ENCODE measurements around the gene PARP15. TPM values are rescaled to one million over a fixed set of nuclear protein-coding genes. Genes with fewer than 3 reads are reported as not detected.

The PARP15 gene
- total RNA-seq, 1 experiment from 2014 or later = 0.15 TPM

DNA sequence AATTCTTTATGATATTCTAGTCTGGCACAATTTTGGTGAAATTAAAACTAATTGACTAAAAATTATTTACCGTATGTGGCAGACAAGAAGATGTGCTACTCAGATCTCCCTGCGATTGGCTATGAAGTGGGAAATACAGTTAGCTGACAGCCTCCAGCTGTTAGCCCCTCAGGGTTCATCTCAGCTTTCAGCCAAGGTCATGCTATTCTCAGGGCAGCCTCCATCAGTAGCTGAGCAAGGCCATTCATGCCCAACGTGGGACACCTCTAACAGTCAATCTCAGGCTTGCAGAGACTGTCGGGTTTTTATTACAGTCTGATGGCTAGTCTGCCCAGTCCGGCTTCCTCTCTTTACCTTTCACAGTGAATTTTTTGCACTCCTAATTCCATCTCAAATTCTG, 20.1 kb upstream of the PARP15 start (continued):
- TF ChIP-seq PREB (CRISPR knock-in tag; IDR thresholded peaks at IDR 0.05; ENCODE audit: borderline replicate concordance) (no peak), CDX4 (CRISPR knock-in tag; IDR thresholded peaks at IDR 0.05; ENCODE audit: borderline replicate concordance) (no peak), FOXP1 (CRISPR knock-in tag; IDR thresholded peaks at IDR 0.05; ENCODE audit: borderline replicate concordance) (no peak), GABPB1 (CRISPR knock-in tag; IDR thresholded peaks at IDR 0.05) (no peak), PRRX2 (CRISPR knock-in tag; IDR thresholded peaks at IDR 0.05) (no peak), ZNF281 (CRISPR knock-in tag; IDR thresholded peaks at IDR 0.05) (no peak), IRF1 (CRISPR knock-in tag; IDR thresholded peaks at IDR 0.05) (no peak), FOXK1 (CRISPR knock-in tag; IDR thresholded peaks at IDR 0.05) (no peak), ZNF671 (CRISPR knock-in tag; IDR thresholded peaks at IDR 0.05) (no peak)
- TF ChIP-seq, protein P1, sequence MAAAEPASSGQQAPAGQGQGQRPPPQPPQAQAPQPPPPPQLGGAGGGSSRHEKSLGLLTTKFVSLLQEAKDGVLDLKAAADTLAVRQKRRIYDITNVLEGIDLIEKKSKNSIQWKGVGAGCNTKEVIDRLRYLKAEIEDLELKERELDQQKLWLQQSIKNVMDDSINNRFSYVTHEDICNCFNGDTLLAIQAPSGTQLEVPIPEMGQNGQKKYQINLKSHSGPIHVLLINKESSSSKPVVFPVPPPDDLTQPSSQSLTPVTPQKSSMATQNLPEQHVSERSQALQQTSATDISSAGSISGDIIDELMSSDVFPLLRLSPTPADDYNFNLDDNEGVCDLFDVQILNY (CRISPR knock-in tag; IDR thresholded peaks at IDR 0.05) = no peak
- TF ChIP-seq, protein P2, sequence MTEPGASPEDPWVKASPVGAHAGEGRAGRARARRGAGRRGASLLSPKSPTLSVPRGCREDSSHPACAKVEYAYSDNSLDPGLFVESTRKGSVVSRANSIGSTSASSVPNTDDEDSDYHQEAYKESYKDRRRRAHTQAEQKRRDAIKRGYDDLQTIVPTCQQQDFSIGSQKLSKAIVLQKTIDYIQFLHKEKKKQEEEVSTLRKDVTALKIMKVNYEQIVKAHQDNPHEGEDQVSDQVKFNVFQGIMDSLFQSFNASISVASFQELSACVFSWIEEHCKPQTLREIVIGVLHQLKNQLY (CRISPR knock-in tag; IDR thresholded peaks at IDR 0.05) = no peak

DNA sequence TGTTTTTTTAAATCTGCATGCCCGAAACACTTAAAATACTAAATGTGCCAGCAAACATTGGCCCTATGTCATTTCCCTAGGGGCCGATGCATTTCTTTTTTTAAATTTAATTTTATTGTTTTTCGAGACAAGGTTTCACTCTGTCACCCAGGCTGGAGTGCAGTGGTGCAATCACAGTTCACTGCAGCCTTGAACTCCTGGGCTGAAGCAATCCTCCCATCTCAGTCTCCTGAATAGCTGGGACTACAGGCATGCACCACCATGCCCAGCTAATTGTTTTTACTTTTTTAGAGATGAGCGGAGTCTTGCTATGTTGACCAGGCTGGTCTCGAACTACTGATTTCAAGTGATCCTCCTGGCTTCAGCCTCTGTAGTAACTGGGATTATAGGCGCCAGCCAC, 18.8 kb upstream of the PARP15 start:
- ChIA-PET POLR2A (no interaction called here), CTCF (interaction anchor here (1.8 to 2.4 kb wide), 3 partner anchors 102 to 165 kb away, joined by 4 to 17 read pairs (median 10); partner anchors contain the start of gene PARP14)
- H3K27ac Mint-ChIP-seq = no peak overlapping the region
- TF ChIP-seq ZNF671 (CRISPR knock-in tag; IDR thresholded peaks at IDR 0.05) (no peak), TEAD4 (CRISPR knock-in tag; IDR thresholded peaks at IDR 0.05) (no peak), ATF1 (CRISPR knock-in tag; IDR thresholded peaks at IDR 0.05) (no peak), MXD4 (CRISPR knock-in tag; IDR thresholded peaks at IDR 0.05; ENCODE audit: borderline replicate concordance) (no peak), ZNF317 (CRISPR knock-in tag; IDR thresholded peaks at IDR 0.05; ENCODE audit: borderline replicate concordance, low read depth) (no peak)
- TF ChIP-seq, protein P3, sequence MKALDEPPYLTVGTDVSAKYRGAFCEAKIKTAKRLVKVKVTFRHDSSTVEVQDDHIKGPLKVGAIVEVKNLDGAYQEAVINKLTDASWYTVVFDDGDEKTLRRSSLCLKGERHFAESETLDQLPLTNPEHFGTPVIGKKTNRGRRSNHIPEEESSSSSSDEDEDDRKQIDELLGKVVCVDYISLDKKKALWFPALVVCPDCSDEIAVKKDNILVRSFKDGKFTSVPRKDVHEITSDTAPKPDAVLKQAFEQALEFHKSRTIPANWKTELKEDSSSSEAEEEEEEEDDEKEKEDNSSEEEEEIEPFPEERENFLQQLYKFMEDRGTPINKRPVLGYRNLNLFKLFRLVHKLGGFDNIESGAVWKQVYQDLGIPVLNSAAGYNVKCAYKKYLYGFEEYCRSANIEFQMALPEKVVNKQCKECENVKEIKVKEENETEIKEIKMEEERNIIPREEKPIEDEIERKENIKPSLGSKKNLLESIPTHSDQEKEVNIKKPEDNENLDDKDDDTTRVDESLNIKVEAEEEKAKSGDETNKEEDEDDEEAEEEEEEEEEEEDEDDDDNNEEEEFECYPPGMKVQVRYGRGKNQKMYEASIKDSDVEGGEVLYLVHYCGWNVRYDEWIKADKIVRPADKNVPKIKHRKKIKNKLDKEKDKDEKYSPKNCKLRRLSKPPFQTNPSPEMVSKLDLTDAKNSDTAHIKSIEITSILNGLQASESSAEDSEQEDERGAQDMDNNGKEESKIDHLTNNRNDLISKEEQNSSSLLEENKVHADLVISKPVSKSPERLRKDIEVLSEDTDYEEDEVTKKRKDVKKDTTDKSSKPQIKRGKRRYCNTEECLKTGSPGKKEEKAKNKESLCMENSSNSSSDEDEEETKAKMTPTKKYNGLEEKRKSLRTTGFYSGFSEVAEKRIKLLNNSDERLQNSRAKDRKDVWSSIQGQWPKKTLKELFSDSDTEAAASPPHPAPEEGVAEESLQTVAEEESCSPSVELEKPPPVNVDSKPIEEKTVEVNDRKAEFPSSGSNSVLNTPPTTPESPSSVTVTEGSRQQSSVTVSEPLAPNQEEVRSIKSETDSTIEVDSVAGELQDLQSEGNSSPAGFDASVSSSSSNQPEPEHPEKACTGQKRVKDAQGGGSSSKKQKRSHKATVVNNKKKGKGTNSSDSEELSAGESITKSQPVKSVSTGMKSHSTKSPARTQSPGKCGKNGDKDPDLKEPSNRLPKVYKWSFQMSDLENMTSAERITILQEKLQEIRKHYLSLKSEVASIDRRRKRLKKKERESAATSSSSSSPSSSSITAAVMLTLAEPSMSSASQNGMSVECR (CRISPR knock-in tag; IDR thresholded peaks at IDR 0.05; ENCODE audit: borderline replicate concordance) = no peak
- TF ChIP-seq, protein P4, sequence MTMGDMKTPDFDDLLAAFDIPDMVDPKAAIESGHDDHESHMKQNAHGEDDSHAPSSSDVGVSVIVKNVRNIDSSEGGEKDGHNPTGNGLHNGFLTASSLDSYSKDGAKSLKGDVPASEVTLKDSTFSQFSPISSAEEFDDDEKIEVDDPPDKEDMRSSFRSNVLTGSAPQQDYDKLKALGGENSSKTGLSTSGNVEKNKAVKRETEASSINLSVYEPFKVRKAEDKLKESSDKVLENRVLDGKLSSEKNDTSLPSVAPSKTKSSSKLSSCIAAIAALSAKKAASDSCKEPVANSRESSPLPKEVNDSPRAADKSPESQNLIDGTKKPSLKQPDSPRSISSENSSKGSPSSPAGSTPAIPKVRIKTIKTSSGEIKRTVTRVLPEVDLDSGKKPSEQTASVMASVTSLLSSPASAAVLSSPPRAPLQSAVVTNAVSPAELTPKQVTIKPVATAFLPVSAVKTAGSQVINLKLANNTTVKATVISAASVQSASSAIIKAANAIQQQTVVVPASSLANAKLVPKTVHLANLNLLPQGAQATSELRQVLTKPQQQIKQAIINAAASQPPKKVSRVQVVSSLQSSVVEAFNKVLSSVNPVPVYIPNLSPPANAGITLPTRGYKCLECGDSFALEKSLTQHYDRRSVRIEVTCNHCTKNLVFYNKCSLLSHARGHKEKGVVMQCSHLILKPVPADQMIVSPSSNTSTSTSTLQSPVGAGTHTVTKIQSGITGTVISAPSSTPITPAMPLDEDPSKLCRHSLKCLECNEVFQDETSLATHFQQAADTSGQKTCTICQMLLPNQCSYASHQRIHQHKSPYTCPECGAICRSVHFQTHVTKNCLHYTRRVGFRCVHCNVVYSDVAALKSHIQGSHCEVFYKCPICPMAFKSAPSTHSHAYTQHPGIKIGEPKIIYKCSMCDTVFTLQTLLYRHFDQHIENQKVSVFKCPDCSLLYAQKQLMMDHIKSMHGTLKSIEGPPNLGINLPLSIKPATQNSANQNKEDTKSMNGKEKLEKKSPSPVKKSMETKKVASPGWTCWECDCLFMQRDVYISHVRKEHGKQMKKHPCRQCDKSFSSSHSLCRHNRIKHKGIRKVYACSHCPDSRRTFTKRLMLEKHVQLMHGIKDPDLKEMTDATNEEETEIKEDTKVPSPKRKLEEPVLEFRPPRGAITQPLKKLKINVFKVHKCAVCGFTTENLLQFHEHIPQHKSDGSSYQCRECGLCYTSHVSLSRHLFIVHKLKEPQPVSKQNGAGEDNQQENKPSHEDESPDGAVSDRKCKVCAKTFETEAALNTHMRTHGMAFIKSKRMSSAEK (CRISPR knock-in tag; IDR thresholded peaks at IDR 0.05; ENCODE audit: borderline replicate concordance) = no peak

More for the DNA sequence above, 18.8 kb upstream of the PARP15 start:
- Mint-ChIP-seq H3K27me3 (ENCODE audit: low read depth) (no peaks in the 10 kb centered on the region), H3K9me3 (no peaks in the 10 kb centered on the region), H3K4me3 (no peak overlapping the region), H3K36me3 (no peaks in the 10 kb centered on the region), H3K4me1 (peaks cover 25% of the 10 kb centered on the region)
- ATAC-seq = no peak
- no peak for DNase-seq (ENCODE audit: low spot score)

All from WTC11 (cell line).